Aorta (tissue), 5 donors: ENCODE measurements around the gene KLK2. TPM values are rescaled to one million over a fixed set of nuclear protein-coding genes. Genes with fewer than 3 reads are reported as not detected.

ENCODE experiments used
- ATAC-seq: fragments of 200-7000 bp; cut with Tn5 transposase; one replicate; pipeline ENCODE4 v1.9.1; 2022; ENCODE audit warnings: moderate library complexity; ENCODE audit not compliant: low FRiP score
- DNase-seq, 2 donors: peaks; one replicate each; pipeline ENCODE4 v3.0.0-alpha.2; 2020
- H3K27ac ChIP-seq, 2 donors: one replicate each; pipeline ENCODE4 v1.5.1; 2013; ENCODE audit warnings: low read length in 2 of 2, mild to moderate bottlenecking in 2 of 2, moderate library complexity in 2 of 2, control low read depth in 1 of 2, inconsistent platforms in 1 of 2, low read depth in 1 of 2
- H3K27me3 ChIP-seq, 2 donors: one replicate each; pipeline ENCODE4 v1.6.1; 2013; ENCODE audit warnings: control low read depth in 1 of 2, low read length in 1 of 2, mild to moderate bottlenecking in 1 of 2, moderate library complexity in 1 of 2; ENCODE audit not compliant: insufficient read depth in 2 of 2, control insufficient read depth in 1 of 2
- H3K36me3 ChIP-seq, 2 donors: one replicate each; pipeline ENCODE4 v1.6.1; 2013; ENCODE audit warnings: control low read depth in 1 of 2, low read length in 1 of 2, mild to moderate bottlenecking in 1 of 2; ENCODE audit not compliant: insufficient read depth in 2 of 2, control insufficient read depth in 1 of 2
- H3K4me1 ChIP-seq, 2 donors: one replicate each; pipeline ENCODE4 v1.6.1; 2013; ENCODE audit warnings: low read length in 2 of 2, control low read depth in 1 of 2, mild to moderate bottlenecking in 1 of 2, moderate library complexity in 1 of 2; ENCODE audit not compliant: insufficient read depth in 2 of 2, control insufficient read depth in 1 of 2
- H3K4me3 ChIP-seq, 2 donors: one replicate each; pipeline ENCODE4 v1.5.1; 2013; ENCODE audit warnings: low read length in 2 of 2, control low read depth in 1 of 2, mild to moderate bottlenecking in 1 of 2
- H3K9me3 ChIP-seq: one replicate; pipeline ENCODE4 v1.6.1; 2013; ENCODE audit warnings: mild to moderate bottlenecking, low read length; ENCODE audit not compliant: control insufficient read depth
- WGBS, 2 donors: extraction: QIAGEN DNeasy Blood & Tissue Kit; methylation state at CpG; one replicate each; pipeline ENCODE4 v1.1.7; 2013; 5-methylcytosine and 5-hydroxymethylcytosine counted together
- intact Hi-C, 2 donors: fragments of 100-400 bp; cut with DNase I; formaldehyde crosslinking; loops; one replicate each; pipeline versions ENCODE4 v1.14.2 to v1.15.0; 2022
- polyA plus RNA-seq, 2 donors: library from polyadenylated mRNA; stranded (reverse); fragments of 200-250 nt; gene quantifications; one replicate each; pipeline ENCODE4 v1.2.3, GENCODE V29; 2013
- total RNA-seq, 2 donors: library from RNA; stranded (reverse); fragmentation: NEBNext Ultra II Directional; extraction: Animal tissue kit (Norgen Biotek cat#: 25700); gene quantifications; one replicate each; pipeline ENCODE4 v1.2.1, GENCODE V29; 2021
- donor health status: healthy with polysubstance abuse.
- donor health status: Bipolar disorder and iron deficiency.
- donor health status: DM: no; HTN: no; CAD: no.
- donor health status: DM: no; HTN: no; CAD: no.
- donor health status: DM: yes; HTN: yes; CAD: no.

KLK2 gene
- total and polyA plus RNA-seq, 4 donors = not detected

GRCh38 chr19:50859849-50860248, 13.4 kb upstream of the KLK2 start:
- WGBS, 2 donors = 82 to 91% methylated on average over 4 of the region's 4 CpGs
- DNase-seq (no peak), ATAC-seq (no peak)
- Histone ChIP-seq H3K4me3 (no peak overlapping the region), H3K9me3 (no peaks in the 10 kb centered on the region), H3K27me3 (no peaks in the 10 kb centered on the region), H3K36me3 (no peaks in the 10 kb centered on the region), H3K4me1 (no peaks in the 10 kb centered on the region), H3K27ac (no peak overlapping the region)
- intact Hi-C loops = no loop called here

GRCh38 chr19:50861010-50861409, 12.2 kb upstream of the KLK2 start:
- Histone ChIP-seq H3K9me3 (no peaks in the 10 kb centered on the region), H3K27ac (no peak overlapping the region), H3K36me3 (no peaks in the 10 kb centered on the region), H3K4me1 (no peaks in the 10 kb centered on the region), H3K27me3 (no peaks in the 10 kb centered on the region), H3K4me3 (no peak overlapping the region)
- ATAC-seq (no peak), DNase-seq (no peak)
- 65 to 66% methylated on average over 5 of the region's 5 CpGs for WGBS, 2 donors
- intact Hi-C loops = no loop called here

GRCh38 chr19:50861496-50862286, 11.5 kb upstream of the KLK2 start:
- no peaks in the 10 kb centered on the region for H3K36me3 ChIP-seq
- 63 to 75% methylated on average over 7 of the region's 7 CpGs for WGBS, 2 donors
- H3K27ac ChIP-seq = no peak overlapping the region
- H3K4me3 ChIP-seq = no peak overlapping the region
- H3K27me3 ChIP-seq = no peaks in the 10 kb centered on the region
- ATAC-seq = no peak
- H3K4me1 ChIP-seq = no peaks in the 10 kb centered on the region
- H3K9me3 ChIP-seq = no peaks in the 10 kb centered on the region
- no peak for DNase-seq
- intact Hi-C loops = no loop called here

- peaks cover 0 to 3% of the 10 kb centered on the region in 2 donors for H3K27me3 ChIP-seq
- no peaks in the 10 kb centered on the region for H3K36me3 ChIP-seq
- no peaks in the 10 kb centered on the region for H3K9me3 ChIP-seq
- intact Hi-C loops = no loop called here
- 83 to 85% methylated on average over 4 of the region's 4 CpGs for WGBS, 2 donors
- ATAC-seq = no peak
- no peak overlapping the region for H3K4me3 ChIP-seq
- H3K27ac ChIP-seq = no peak overlapping the region
- DNase-seq = no peak
- H3K4me1 ChIP-seq = no peaks in the 10 kb centered on the region
Measured at GRCh38 chr19:50869479-50869878, 3.8 kb upstream of the KLK2 start.

GRCh38 chr19:50870417-50871089, 2.7 kb upstream of the KLK2 start:
- 66% methylated on average over 26 of the region's 26 CpGs for WGBS, 2 donors
- H3K36me3 ChIP-seq = no peaks in the 10 kb centered on the region
- intact Hi-C loops = no loop called here
- DNase-seq = no peak
- no peaks in the 10 kb centered on the region for H3K4me1 ChIP-seq
- ATAC-seq = no peak
- no peaks in the 10 kb centered on the region for H3K9me3 ChIP-seq
- H3K27me3 ChIP-seq = peaks cover 0 to 3% of the 10 kb centered on the region in 2 donors
- H3K4me3 ChIP-seq = no peak overlapping the region
- no peak overlapping the region for H3K27ac ChIP-seq

GRCh38 chr19:50874211-50874610, 972 bp downstream of the KLK2 start:
- ATAC-seq (no peak), DNase-seq (no peak)
- WGBS, 2 donors = 56 to 60% methylated on average over 5 of the region's 5 CpGs
- no peak overlapping the region for H3K27ac ChIP-seq
- no peaks in the 10 kb centered on the region for H3K4me1 ChIP-seq
- no peaks in the 10 kb centered on the region for H3K36me3 ChIP-seq
- no peaks in the 10 kb centered on the region for H3K9me3 ChIP-seq
- intact Hi-C loops = no loop called here
- H3K27me3 ChIP-seq = peaks cover 0 to 3% of the 10 kb centered on the region in 2 donors
- no peak overlapping the region for H3K4me3 ChIP-seq

- Histone ChIP-seq H3K9me3 (no peaks in the 10 kb centered on the region), H3K27ac (no peak overlapping the region), H3K4me3 (no peak overlapping the region), H3K36me3 (no peaks in the 10 kb centered on the region), H3K27me3 (no peaks in the 10 kb centered on the region), H3K4me1 (no peaks in the 10 kb centered on the region)
- intact Hi-C loops = no loop called here
- DNase-seq = no peak
- WGBS, 2 donors = 36 to 39% methylated on average over 9 of the region's 9 CpGs
- ATAC-seq = no peak
Measured at GRCh38 chr19:50875795-50876422, 2.7 kb downstream of the KLK2 start.

- intact Hi-C loops = no loop called here
- ATAC-seq = no peak
- no peak overlapping the region for H3K4me3 ChIP-seq
- H3K4me1 ChIP-seq = no peaks in the 10 kb centered on the region
- no peak for DNase-seq
- H3K36me3 ChIP-seq = no peaks in the 10 kb centered on the region
- no peak overlapping the region for H3K27ac ChIP-seq
- H3K27me3 ChIP-seq = no peaks in the 10 kb centered on the region
- H3K9me3 ChIP-seq = no peaks in the 10 kb centered on the region
- WGBS, 2 donors = 66 to 71% methylated on average over 7 of the region's 7 CpGs
Measured at GRCh38 chr19:50876456-50876855, 3.2 kb downstream of the KLK2 start.
